Panc1 (cell line): Measurements from ENCODE around the gene NPAS2. TPM values are rescaled to one million over a fixed set of nuclear protein-coding genes. Genes with fewer than 3 reads are reported as not detected.

ENCODE experiments used
- ATAC-seq: fragments of 200-7000 bp; cut with Tn5 transposase; 2 replicates; pipeline ENCODE4 v1.9.1; 2020; ENCODE audit warnings: mild to moderate bottlenecking, moderate library complexity
- BruUV-seq: library from RNA; stranded (reverse); fragments of 400-500 nt; replicated peaks from 2 replicates; lab custom pipeline; 2021; lab: Mats Ljungman, UMichigan
- CTCF ChIA-PET: fragments of 300-600 bp; sonication (Branson Sonifier 250); formaldehyde crosslinking; loops from one replicate; lab custom pipeline; 2022; ENCODE audit warnings: antibody characterized with exemption; lab: Charles Lee
- POLR2A ChIA-PET: fragments of 300-600 bp; sonication (Branson Sonifier 250); formaldehyde crosslinking; loops from one replicate; lab custom pipeline; 2022; ENCODE audit warnings: antibody characterized with exemption; lab: Charles Lee
- DNase-seq: peaks from one replicate; pipeline ENCODE4 v3.0.0-alpha.2; 2010; ENCODE audit warnings: low read depth, low spot score
- H3K27ac ChIP-seq: 2 replicates; pipeline ENCODE4 v1.5.1; 2011; ENCODE audit warnings: mild to moderate bottlenecking, low read length, inconsistent platforms
- H3K27me3 ChIP-seq: fragments of 200-500 bp; sonication (Bioruptor generic); 2 replicates; pipeline ENCODE4 v1.6.0; 2014; ENCODE audit warnings: low read length, inconsistent platforms; ENCODE audit not compliant: control insufficient read depth, insufficient read depth
- H3K36me3 ChIP-seq: fragments of 200-500 bp; sonication (Bioruptor generic); 2 replicates; pipeline ENCODE4 v1.5.1; 2014; ENCODE audit warnings: inconsistent platforms, mild to moderate bottlenecking, low read length, moderate library complexity; ENCODE audit not compliant: control insufficient read depth, insufficient read depth
- H3K4me1 ChIP-seq: 2 replicates; pipeline ENCODE4 v1.5.1; 2011; ENCODE audit warnings: inconsistent platforms, mild to moderate bottlenecking, low read length, moderate library complexity; ENCODE audit not compliant: control insufficient read depth, insufficient read depth
- H3K4me3 ChIP-seq, 2 experiments: 2 replicates each; pipeline ENCODE4 v1.5.1; 2011 to 2012; ENCODE audit warnings: low read depth in 2 of 2, low read length in 2 of 2, mild to moderate bottlenecking in 2 of 2, inconsistent platforms in 1 of 2, moderate library complexity in 1 of 2
- H3K9me3 ChIP-seq: fragments of 200-500 bp; sonication (Bioruptor generic); 2 replicates; pipeline ENCODE4 v1.5.1; 2014; ENCODE audit warnings: low read depth, mild to moderate bottlenecking, inconsistent platforms, low read length, moderate library complexity; ENCODE audit not compliant: control insufficient read depth, insufficient read depth
- CTCF ChIP-seq: fragments of 450-650 bp; IDR thresholded peaks from 2 replicates; pipeline ENCODE4 v1.5.1; 2017; ENCODE audit warnings: mild to moderate bottlenecking
- POLR2AphosphoS5 ChIP-seq: IDR thresholded peaks from 2 replicates; pipeline ENCODE4 v1.6.1; 2012; ENCODE audit warnings: mild to moderate bottlenecking, low read depth, low read length, moderate library complexity
- SIN3A ChIP-seq: IDR thresholded peaks from 2 replicates; pipeline ENCODE4 v1.6.1; 2012; ENCODE audit warnings: low read depth, mild to moderate bottlenecking, low read length, moderate library complexity, borderline replicate concordance; ENCODE audit not compliant: insufficient read depth
- TCF7L2 ChIP-seq: IDR thresholded peaks from 2 replicates; pipeline ENCODE4 v1.6.1; 2011; ENCODE audit warnings: mild to moderate bottlenecking, low read depth, low read length, inconsistent platforms
- in situ Hi-C: cut with HindIII; loops from 2 replicates; pipeline ENCODE4 v1.10.0; 2016; ENCODE audit warnings: low sequenced_read_pairs, low pct_unique_long_range_greater_than_20kb
- intact Hi-C: fragments of 100-400 bp; cut with micrococcal nuclease; formaldehyde crosslinking; loops from one replicate; pipeline ENCODE4 v1.10.0; 2022; ENCODE audit not compliant: unreplicated experiment
- total RNA-seq: library from RNA; stranded (reverse); gene quantifications from one replicate; pipeline ENCODE4 v1.2.1, GENCODE V29; 2021; ENCODE audit not compliant: unreplicated experiment
- TF ChIP-seq, protein P1 (sequence below), 2 experiments: IDR thresholded peaks; 2 replicates each; pipeline ENCODE4 v1.6.1; 2011 to 2012; ENCODE audit warnings: low read depth in 2 of 2, control low read depth in 1 of 2, low read length in 1 of 2, mild to moderate bottlenecking in 1 of 2, moderate library complexity in 1 of 2; ENCODE audit not compliant: insufficient read depth in 1 of 2

Gene NPAS2
- total RNA-seq, 1 experiment from 2014 or later = 72.8 TPM

DNA sequence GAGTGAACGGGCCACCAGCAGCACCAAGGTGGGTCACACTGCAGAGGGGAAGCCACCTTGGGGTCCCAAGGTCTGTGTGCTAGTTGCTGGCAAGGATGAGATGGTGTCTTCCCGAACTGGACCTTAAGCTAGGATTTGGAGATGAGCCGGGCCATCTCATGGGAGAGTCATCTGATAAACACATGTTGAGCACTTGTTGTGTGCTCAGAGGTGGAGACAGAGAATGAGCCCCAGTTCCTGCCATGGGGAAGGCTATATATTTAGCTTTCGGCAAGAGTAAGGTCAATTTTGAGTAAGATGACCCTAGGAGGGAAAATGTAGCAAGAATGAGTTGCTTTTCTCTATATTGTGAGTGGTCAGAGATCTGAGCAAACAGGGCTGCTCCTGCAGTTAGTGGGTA is 140.7 kb downstream of the NPAS2 start:
- ATAC-seq (no peak), DNase-seq (no peak)
- H3K4me1 ChIP-seq = no peaks in the 10 kb centered on the region
- H3K27me3 ChIP-seq = no peaks in the 10 kb centered on the region
- ChIA-PET POLR2A (no interaction called here), CTCF (no interaction called here)
- TF ChIP-seq TCF7L2 = no peak
- TF ChIP-seq POLR2AphosphoS5 = no peak
- TF ChIP-seq, protein P1, sequence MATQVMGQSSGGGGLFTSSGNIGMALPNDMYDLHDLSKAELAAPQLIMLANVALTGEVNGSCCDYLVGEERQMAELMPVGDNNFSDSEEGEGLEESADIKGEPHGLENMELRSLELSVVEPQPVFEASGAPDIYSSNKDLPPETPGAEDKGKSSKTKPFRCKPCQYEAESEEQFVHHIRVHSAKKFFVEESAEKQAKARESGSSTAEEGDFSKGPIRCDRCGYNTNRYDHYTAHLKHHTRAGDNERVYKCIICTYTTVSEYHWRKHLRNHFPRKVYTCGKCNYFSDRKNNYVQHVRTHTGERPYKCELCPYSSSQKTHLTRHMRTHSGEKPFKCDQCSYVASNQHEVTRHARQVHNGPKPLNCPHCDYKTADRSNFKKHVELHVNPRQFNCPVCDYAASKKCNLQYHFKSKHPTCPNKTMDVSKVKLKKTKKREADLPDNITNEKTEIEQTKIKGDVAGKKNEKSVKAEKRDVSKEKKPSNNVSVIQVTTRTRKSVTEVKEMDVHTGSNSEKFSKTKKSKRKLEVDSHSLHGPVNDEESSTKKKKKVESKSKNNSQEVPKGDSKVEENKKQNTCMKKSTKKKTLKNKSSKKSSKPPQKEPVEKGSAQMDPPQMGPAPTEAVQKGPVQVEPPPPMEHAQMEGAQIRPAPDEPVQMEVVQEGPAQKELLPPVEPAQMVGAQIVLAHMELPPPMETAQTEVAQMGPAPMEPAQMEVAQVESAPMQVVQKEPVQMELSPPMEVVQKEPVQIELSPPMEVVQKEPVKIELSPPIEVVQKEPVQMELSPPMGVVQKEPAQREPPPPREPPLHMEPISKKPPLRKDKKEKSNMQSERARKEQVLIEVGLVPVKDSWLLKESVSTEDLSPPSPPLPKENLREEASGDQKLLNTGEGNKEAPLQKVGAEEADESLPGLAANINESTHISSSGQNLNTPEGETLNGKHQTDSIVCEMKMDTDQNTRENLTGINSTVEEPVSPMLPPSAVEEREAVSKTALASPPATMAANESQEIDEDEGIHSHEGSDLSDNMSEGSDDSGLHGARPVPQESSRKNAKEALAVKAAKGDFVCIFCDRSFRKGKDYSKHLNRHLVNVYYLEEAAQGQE (IDR thresholded peaks at IDR 0.05; ENCODE audit: insufficient read depth in 1 of 2, low read depth in 2 of 2, low read length in 1 of 2) = no peak
- no peak for TF ChIP-seq CTCF
- TF ChIP-seq SIN3A = no peak
- intact Hi-C loops = no loop called here
- H3K27ac ChIP-seq = no peak overlapping the region
- in situ Hi-C loops = no loop called here
- no peak overlapping the region for H3K4me3 ChIP-seq
- H3K9me3 ChIP-seq = no peaks in the 10 kb centered on the region
- BruUV-seq = no TSS peak
- H3K36me3 ChIP-seq = no peaks in the 10 kb centered on the region

DNA sequence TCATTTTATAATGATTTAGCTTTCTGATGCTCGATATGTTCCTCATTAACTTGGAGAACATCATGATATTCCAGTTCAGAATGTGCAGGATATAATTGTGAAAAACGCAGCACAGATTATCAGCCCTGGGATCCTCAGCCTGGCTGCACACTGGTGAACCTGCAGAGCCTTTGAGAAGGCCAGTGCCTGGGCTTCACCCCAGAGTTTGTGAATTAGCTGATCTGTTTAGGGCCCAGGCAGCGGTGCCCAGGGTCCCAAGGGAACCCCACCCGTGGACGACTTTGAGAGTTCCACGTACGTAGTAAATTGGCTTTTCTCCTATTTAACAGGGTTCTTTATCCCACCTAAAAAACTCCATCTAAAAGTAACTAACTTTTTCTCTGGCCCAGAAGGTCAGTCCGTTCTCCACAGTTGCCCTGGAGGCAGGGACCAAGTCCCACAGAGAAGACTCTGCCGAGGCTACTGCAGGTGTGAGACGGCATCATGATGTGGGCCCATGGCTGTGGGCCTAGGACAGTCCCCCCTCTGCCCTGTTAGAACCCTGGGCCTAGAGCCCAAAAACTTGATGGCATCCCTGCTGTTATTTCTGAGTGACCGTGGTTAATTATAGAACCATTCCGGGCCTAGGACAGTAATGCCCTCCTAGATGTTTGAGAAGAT is 142.6 kb downstream of the NPAS2 start:
- H3K27me3 ChIP-seq = no peaks in the 10 kb centered on the region
- no peaks in the 10 kb centered on the region for H3K9me3 ChIP-seq
- TF ChIP-seq POLR2AphosphoS5 (no peak), CTCF (no peak), SIN3A (no peak), TCF7L2 (no peak)
- TF ChIP-seq, protein P1 (IDR thresholded peaks at IDR 0.05; ENCODE audit: insufficient read depth in 1 of 2, low read depth in 2 of 2, low read length in 1 of 2) = no peak
- no TSS peak for BruUV-seq
- no peak for DNase-seq
- H3K4me3 ChIP-seq = no peak overlapping the region
- ATAC-seq = no peak
- in situ Hi-C loops (no loop called here), intact Hi-C loops (no loop called here)
- ChIA-PET POLR2A (no interaction called here), CTCF (no interaction called here)
- no peak overlapping the region for H3K27ac ChIP-seq
- H3K36me3 ChIP-seq = no peaks in the 10 kb centered on the region
- H3K4me1 ChIP-seq = no peaks in the 10 kb centered on the region
